Dedifferentiated amniotic fluid mesenchymal stem cell (primary cell): ENCODE data around the gene MGMT.

Experiments
- DNase-seq: peaks from one replicate; pipeline ENCODE4 v3.0.0-alpha.2; 2016; ENCODE audit errors: extremely low spot score

MGMT gene

GRCh38 chr10:129774736-129775401 is 307.8 kb downstream of the MGMT start:
- no peak for DNase-seq

GRCh38 chr10:129775681-129776080 is 308.6 kb downstream of the MGMT start:
- DNase-seq, result no peak

DNA sequence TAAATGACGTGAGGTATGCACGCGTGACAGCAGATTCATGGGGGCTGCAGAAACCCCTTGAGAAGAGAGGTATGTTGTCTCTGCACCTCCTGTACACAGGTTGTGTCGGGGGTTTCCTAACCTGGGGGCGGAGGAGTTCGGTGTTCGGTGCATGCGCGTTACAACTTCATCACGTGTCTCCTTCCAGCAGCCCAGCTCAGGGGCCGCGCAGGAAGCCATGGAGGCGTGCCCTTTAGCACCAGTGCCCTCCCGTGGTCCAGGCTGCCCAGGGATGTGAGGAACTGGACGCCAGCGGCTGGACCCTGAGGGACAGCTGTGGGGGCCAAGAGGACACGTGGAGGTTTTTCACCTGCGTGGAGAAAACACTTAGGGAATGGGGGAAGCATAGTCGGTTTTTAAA is 310.6 kb downstream of the MGMT start:
- DNase-seq, result no peak

GRCh38 chr10:129778571-129778970 is 311.5 kb downstream of the MGMT start:
- DNase-seq, result no peak

GRCh38 chr10:129779126-129780111 is 312.4 kb downstream of the MGMT start:
- DNase-seq, result no peak

DNA sequence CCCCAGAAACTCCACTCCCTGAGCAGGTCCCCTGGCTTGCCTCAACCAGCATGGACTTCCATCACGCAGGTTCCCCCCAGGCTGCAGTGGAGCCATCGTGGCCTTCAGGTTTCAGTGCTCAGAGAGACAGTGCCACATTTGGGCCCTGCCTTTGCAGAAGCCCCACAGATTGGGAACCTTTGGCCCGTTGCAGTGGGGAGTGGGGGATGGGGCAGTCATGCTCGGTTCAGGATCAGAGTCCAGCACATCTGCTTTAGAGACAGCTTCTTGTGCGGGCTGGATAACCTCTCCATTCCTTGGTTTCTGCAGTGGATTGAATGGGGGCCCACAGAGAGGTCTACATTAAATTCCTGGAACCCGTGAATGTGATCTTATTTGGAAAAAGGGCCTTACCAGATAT is 313.2 kb downstream of the MGMT start:
- no peak for DNase-seq

GRCh38 chr10:129780901-129781795 is 314.1 kb downstream of the MGMT start:
- DNase-seq, result no peak

DNA sequence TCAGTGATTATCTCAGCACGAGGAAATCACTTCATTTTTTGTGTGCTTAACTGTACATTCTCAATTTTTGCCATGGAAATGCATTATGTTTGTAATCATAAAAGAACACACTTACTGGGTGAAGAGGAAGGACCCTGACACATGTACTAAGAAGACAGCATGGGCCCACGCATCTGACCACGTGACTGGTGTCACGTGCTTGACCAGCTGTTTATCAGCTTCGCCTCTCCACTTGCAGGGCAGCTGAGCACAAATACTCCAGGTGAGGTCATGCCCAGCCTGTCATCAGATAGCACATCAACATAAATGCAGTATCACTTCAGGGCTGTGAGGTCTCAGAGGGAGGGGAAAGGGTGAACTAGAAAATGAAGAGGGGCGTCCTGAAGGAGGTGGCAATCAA is 317.2 kb downstream of the MGMT start:
- no peak for DNase-seq

- DNase-seq, result no peak
Measured at GRCh38 chr10:129784891-129785290, 317.9 kb downstream of the MGMT start.

DNA sequence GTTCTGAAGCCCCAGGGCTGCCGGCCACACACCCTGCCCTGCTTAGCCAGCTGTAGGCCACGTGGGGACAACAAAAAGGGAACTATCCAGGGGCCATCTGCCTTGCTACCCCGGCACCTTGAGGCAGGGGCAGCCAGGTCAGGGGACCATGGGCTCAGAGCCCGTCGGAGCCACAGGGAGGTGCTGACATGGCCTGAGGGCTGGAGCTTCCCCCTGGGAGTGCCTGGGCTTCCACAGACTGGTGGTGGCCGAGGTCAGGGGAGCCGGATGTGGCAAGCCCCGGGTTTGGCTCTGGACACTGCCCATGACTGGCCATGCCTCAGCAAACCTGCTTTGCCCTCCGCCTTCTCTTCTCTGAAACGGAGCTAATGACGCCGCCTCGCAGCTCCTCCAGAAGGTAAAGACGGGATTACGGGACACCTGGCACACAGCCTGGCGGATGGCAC is 318.5 kb downstream of the MGMT start:
- no peak for DNase-seq

- no peak for DNase-seq
Measured at GRCh38 chr10:129786216-129786615, 319.2 kb downstream of the MGMT start.

- DNase-seq, result no peak
Measured at GRCh38 chr10:129787557-129787956, 320.5 kb downstream of the MGMT start.

DNA sequence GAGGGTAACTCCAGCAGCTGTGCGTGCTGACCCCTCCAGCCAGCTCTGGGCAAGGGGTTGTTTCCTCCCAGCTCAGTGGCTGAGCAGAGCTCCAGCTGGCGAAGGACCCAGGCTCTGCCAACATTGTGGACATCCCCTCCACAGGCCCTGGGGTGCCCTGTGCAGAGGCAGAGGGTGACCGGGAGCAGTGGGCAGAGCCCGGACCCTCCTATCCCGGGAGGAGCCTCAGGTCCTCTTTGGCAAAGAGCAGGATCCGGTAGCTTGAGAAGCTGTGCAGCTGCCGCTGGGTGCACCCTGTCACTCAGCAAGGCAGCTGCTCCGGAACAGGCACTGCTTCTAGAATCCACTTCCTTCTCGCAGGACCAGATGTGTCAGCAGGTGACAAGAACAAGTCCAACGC is 321.2 kb downstream of the MGMT start:
- no peak for DNase-seq

GRCh38 chr10:129790715-129791446 is 323.8 kb downstream of the MGMT start:
- no peak for DNase-seq

GRCh38 chr10:129792141-129792540 is 325.1 kb downstream of the MGMT start:
- DNase-seq, result no peak

DNA sequence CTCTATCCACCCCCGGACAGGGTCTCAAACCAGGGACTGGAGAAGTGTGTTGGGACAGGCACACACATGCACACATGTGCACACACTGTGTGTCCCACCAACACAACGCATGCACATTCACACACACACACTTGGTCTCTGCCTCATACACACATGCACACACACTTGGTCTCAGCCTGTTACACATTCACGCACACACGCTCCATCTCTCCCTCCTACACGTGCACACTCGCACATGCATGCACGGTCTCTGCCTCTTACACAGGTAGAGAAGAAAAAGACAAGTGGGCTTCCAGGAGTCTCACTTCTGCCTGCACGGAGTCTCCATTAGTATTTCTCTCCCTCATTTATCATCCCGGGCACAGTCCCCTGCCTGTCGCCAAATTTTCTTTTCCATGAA is 325.8 kb downstream of the MGMT start:
- DNase-seq, result no peak

GRCh38 chr10:129793479-129793878 is 326.4 kb downstream of the MGMT start:
- no peak for DNase-seq

DNA sequence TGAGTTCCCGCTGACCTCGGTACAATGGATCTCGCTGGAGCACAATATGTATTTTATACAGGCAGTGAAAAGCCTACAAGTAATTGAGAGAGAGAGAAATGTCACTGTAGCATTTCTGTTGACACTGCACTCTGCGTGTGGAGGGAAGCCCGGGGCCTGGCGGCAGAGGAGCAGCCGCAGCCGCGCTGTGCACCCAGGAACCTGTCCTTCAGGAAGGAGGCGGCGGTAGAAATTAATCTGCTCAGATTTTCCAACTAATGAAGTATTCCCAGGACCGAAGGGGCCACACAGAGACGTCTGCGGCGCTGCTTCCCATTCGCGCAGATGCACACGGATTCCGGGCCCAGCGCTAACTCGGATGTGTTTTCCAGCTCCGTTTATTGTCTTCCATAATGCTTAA is 327.0 kb downstream of the MGMT start:
- DNase-seq, result no peak

- no peak for DNase-seq
Measured at GRCh38 chr10:129796710-129797420, 329.8 kb downstream of the MGMT start.

DNA sequence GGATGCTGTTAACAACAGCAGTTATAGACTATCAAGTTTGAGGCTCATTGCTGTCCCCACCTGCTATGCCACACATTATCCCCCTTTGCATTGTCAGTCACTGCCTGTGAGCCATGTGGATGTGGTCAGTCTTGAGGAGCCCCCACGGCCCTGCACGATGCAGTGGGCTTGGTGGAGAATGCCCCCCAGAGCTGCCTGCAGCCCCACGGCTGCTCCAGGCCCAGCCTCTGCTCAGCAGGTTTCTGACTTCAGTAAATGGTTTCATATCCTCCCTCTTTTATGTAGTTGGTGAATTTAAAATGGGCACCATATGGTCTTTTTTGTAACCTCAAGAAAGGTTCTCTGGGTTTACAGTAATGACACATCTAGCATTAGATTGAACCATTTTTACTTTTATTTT is 332.9 kb downstream of the MGMT start:
- no peak for DNase-seq
